ENCODE results near the gene TMC5.

GRCh38 chr16:19523184-19523558 is 105.5 kb downstream of the TMC5 start:
- TF ChIP-seq CTCF (IDR thresholded peaks at IDR 0.05) (no peak), POLR2A (IDR thresholded peaks at IDR 0.05) (no peak)

Data from gastroesophageal sphincter (tissue), 3 donors.